Caki2 (cell line): Measurements from ENCODE around the gene TNFRSF25. TPM values are rescaled to one million over a fixed set of nuclear protein-coding genes. Genes with fewer than 3 reads are reported as not detected.

Experiments
- DNase-seq: peaks from one replicate; pipeline ENCODE4 v3.0.0-alpha.2; 2015; ENCODE audit warnings: low read depth
- in situ Hi-C: cut with HindIII; loops from 2 replicates; pipeline ENCODE4 v1.10.0; 2016; ENCODE audit warnings: low sequenced_read_pairs, low pct_unique_long_range_greater_than_20kb, mixed read lengths
- total RNA-seq: library from RNA; depleted of rRNA; stranded (reverse); fragments of >200 nt; shearing (Covaris generic); gene quantifications from 2 replicates; pipeline ENCODE4 v1.2.3, GENCODE V29; 2014; ENCODE audit warnings: low replicate concordance; rRNA removed

TNFRSF25 gene
- total RNA-seq, 1 experiment from 2014 or later = 4.3 TPM

DNA sequence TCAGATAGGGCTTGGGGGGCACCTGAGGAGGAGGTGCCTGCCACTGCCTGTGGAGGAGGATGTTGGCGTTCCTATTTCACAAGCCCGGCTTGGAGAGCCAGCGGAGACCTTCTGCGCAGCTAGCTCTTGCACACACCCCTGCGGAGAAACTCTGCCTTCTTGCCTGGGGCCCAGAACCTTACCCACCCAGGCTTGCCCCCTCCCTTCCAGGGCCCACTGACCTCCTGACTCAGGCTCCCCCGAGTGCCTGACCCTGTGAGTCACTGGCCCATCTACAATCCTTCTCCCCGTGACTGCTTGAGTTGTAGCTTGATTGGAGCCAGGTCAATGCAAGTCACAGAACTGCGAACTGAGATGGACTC is 49.7 kb downstream of the TNFRSF25 start:
- in situ Hi-C loops = no loop called here
- peak; percentile 42 for DNase-seq

DNA sequence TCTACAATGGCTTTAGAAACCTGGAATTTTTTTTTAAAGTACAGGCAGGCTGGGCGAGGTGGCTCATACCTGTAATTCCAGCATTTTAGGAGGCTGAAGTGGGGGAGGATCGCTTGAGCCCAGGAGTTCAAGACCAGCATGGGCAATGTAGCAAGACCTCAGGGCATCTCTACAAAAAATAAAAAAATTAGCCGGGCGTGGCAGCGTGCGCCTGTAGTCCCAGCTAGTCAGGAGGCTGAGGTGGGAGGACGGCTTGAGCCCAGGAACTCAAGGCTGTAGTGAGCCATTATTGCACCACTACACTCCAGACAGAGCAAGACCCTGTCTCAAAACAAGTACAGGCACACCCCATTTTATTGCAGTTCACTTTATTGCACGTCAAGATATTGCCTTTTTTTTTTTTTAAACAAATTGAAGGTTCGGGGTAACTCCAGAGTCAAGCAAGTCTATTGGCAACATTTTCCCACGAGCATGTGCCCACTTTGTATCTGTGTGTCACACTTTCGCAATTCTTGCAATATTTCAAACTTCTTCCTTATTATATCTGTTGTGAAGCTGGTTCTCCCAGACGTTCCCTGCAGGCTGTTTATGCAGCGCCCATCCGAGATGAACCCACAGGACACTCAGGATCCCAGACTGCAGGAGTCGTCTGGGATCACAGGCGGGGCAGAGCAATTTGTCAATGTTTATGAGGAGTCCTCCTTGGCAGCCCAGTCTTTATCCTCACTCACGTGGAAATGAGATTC is 50.9 kb downstream of the TNFRSF25 start:
- in situ Hi-C loops = no loop called here

DNA sequence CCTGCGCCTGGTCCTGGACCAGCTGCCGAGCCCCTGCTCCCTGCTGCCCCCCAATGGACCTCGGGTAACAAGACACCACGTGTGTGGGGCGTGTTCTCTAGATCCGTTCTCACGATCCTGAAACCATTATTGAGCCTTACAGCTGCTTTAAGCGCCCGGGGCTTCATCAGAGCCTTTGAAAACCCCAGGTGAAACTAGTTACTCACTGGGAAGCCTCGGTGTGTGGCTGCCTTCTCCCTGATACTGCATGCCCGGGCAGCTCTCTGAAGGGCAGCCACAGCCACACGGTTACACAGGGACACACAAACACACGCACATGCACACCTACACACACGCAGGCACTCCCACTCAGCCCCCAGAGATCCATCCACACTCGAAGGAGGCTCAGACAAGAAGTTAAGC is 51.5 kb downstream of the TNFRSF25 start:
- in situ Hi-C loops = no loop called here
- peak; percentile 37 for DNase-seq

More for the DNA sequence above, 50.9 kb downstream of the TNFRSF25 start:
- peak; percentile 88 for DNase-seq

DNA sequence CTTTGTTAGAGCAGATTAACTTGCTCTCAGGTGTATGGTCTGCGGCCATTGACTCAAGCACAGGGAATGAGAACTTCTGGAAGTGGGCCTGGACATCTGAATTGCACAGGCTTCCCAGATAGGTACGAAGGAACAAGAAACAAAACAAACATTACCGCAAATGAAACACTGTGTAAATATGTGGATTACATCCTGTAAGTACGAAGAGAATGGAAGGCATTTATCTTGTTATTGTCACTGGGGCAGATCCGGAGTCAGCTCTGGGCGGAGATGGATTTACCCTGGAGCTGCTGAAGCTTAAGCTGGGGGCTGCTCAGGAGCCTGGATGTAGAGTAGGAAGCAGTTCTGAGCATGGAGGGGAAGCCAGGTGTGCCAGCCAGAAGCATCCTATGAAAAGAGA is 53.1 kb downstream of the TNFRSF25 start:
- in situ Hi-C loops = no loop called here
- peak; percentile 57 for DNase-seq

Other genes with a start within 250 kb of the TNFRSF25 start
- 90.4 and 90.5 TPM in 2 replicates for gene ICMT, start 230.2 kb downstream of the TNFRSF25 start, total RNA-seq
- not detected in 2 replicates for gene HES3, start 222.0 kb downstream of the TNFRSF25 start, total RNA-seq
- 2.4 and 2.9 TPM in 2 replicates for gene GPR153, start 205.1 kb downstream of the TNFRSF25 start, total RNA-seq
- 145 and 177 TPM in 2 replicates for gene ACOT7, start 72.4 kb downstream of the TNFRSF25 start, total RNA-seq
- gene HES2, start 46.3 kb downstream of the TNFRSF25 start, total RNA-seq = 1.5 and 1.8 TPM in 2 replicates
- 4.8 and 6.9 TPM in 2 replicates for gene ESPN, start 41.4 kb downstream of the TNFRSF25 start, total RNA-seq
- 3.3 and 4.9 TPM in 2 replicates for gene PLEKHG5, start 25.5 kb upstream of the TNFRSF25 start, total RNA-seq
- gene NOL9, start 88.3 kb upstream of the TNFRSF25 start, total RNA-seq = 11.2 and 25.5 TPM in 2 replicates
- gene TAS1R1, start 89.1 kb upstream of the TNFRSF25 start, total RNA-seq = not detected in 2 replicates
- gene ZBTB48, start 113.8 kb upstream of the TNFRSF25 start, total RNA-seq = 12.0 and 36.7 TPM in 2 replicates
- gene KLHL21, start 136.7 kb upstream of the TNFRSF25 start, total RNA-seq = 36.3 and 38.2 TPM in 2 replicates
- gene PHF13, start 147.6 kb upstream of the TNFRSF25 start, total RNA-seq = 11.0 and 12.6 TPM in 2 replicates
- 32.9 and 44.6 TPM in 2 replicates for gene THAP3, start 158.7 kb upstream of the TNFRSF25 start, total RNA-seq
- 34.8 and 36.9 TPM in 2 replicates for gene DNAJC11, start 235.6 kb upstream of the TNFRSF25 start, total RNA-seq